Mucosa of rectum (tissue), 2 donors: ENCODE data around the gene CELSR2.

ENCODE experiments used
- H3K27ac ChIP-seq, 2 donors: one replicate each; pipeline ENCODE4 v1.7.0; 2013; ENCODE audit warnings: inconsistent platforms in 2 of 2, low read depth in 2 of 2, low read length in 2 of 2
- H3K27me3 ChIP-seq, 2 donors: one replicate each; pipeline ENCODE4 v1.7.0; 2013; ENCODE audit warnings: low read length in 2 of 2; ENCODE audit not compliant: control insufficient read depth in 2 of 2, insufficient read depth in 2 of 2
- H3K36me3 ChIP-seq, 2 donors: one replicate each; pipeline ENCODE4 v1.7.0; 2013; ENCODE audit warnings: low read length in 2 of 2; ENCODE audit not compliant: control insufficient read depth in 2 of 2, insufficient read depth in 2 of 2
- H3K4me1 ChIP-seq, 2 donors: one replicate each; pipeline ENCODE4 v1.7.0; 2013; ENCODE audit warnings: low read length in 2 of 2, mild to moderate bottlenecking in 1 of 2; ENCODE audit not compliant: control insufficient read depth in 2 of 2, insufficient read depth in 2 of 2
- H3K4me3 ChIP-seq, 2 donors: one replicate each; pipeline ENCODE4 v1.7.0; 2013; ENCODE audit warnings: low read length in 2 of 2
- H3K9ac ChIP-seq, 2 donors: one replicate each; pipeline ENCODE4 v1.7.0; 2013; ENCODE audit warnings: low read length in 2 of 2, low read depth in 1 of 2, mild to moderate bottlenecking in 1 of 2
- H3K9me3 ChIP-seq, 2 donors: one replicate each; pipeline ENCODE4 v1.7.0; 2013; ENCODE audit warnings: low read length in 2 of 2; ENCODE audit not compliant: control insufficient read depth in 2 of 2
- donor health status: healthy.
- donor health status: Normal muscosa, but diverticular disease.

The CELSR2 gene

DNA sequence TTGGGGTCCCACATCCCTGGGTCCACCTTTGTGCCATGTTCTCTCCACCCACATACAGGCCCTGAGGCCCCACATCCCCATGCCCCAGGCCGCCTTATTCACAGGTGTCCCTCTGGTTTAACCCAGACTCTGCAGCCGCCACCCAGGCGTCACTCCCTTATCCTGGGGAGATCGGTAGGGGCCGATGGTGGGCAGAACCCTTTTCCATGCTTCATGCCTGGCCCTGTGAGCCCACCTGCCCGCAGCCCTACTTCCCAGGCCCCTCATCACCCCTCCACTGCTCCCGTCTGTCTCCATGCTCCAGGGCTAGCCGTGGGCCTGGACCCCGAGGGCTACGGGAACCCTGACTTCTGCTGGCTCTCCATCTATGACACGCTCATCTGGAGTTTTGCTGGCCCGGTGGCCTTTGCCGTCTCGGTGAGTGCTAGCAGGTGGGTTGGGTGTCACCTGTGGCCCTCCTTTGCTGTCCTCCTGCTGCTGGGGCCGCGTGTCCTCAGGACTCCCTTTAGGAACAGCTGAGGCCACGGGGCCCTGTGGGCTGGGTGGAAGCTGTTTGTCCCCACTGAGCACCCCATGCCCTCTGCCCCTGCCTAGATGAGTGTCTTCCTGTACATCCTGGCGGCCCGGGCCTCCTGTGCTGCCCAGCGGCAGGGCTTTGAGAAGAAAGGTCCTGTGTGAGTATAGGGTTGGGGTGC, 21.4 kb downstream of the CELSR2 start:
- Histone ChIP-seq H3K27me3 (no peaks in the 10 kb centered on the region), H3K36me3 (no peaks in the 10 kb centered on the region), H3K9me3 (no peaks in the 10 kb centered on the region), H3K4me3 (no peak overlapping the region), H3K9ac (no peak overlapping the region), H3K4me1 (peaks cover 7 to 10% of the 10 kb centered on the region in 2 donors), H3K27ac (no peak overlapping the region)

DNA sequence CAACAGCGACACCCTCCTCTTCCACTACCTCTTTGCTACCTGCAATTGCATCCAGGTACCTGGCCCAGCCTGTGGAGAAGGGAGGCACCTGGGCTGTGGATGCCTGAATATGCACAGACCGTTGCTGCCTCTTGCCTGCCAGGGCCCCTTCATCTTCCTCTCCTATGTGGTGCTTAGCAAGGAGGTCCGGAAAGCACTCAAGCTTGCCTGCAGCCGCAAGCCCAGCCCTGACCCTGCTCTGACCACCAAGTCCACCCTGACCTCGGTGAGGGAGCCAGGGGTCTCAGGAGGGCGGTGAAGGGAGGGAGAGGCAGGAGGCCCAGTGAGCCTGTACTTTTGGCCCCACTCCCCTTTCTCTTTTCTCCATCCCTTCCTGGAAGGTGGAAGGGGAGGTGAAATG, 22.1 kb downstream of the CELSR2 start:
- peaks cover 7 to 10% of the 10 kb centered on the region in 2 donors for H3K4me1 ChIP-seq
- no peak overlapping the region for H3K4me3 ChIP-seq
- H3K9ac ChIP-seq: no peak overlapping the region
- H3K27me3 ChIP-seq: no peaks in the 10 kb centered on the region
- H3K9me3 ChIP-seq: no peaks in the 10 kb centered on the region
- no peak overlapping the region for H3K27ac ChIP-seq
- no peaks in the 10 kb centered on the region for H3K36me3 ChIP-seq

DNA sequence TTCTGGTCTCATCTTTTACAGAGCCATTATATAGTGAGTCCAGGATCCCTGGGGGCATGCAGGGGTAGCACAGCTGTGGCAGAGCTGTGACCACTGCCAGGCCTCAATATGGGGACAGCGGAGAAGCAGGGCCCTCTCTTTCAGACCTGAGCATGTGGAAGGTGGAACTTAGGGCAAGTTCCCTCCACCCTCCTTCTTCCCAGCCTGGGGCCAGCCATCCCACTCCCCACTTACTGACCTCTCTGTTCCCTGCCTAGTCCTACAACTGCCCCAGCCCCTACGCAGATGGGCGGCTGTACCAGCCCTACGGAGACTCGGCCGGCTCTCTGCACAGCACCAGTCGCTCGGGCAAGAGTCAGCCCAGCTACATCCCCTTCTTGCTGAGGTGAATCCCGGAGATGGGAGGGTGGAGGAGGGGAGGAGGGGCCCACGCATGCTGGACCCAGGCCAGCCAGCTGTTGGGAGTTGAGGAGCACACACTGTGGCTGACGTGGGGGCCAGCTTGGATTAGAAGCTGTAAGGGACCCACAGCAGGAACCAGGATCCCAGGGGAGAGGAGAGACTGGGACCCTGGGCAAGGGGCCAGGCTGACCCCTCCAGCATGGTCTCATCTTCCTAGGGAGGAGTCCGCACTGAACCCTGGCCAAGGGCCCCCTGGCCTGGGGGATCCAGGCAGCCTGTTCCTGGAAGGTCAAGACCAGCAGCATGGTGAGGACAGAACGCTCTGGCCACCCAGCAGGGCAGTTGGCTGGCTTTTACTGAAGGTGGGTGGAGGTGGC, 22.9 kb downstream of the CELSR2 start:
- Histone ChIP-seq H3K36me3 (no peaks in the 10 kb centered on the region), H3K9ac (no peak overlapping the region), H3K4me3 (no peak overlapping the region), H3K27me3 (no peaks in the 10 kb centered on the region), H3K4me1 (peaks cover 10 to 16% of the 10 kb centered on the region in 2 donors), H3K27ac (no peak overlapping the region), H3K9me3 (no peaks in the 10 kb centered on the region)

DNA sequence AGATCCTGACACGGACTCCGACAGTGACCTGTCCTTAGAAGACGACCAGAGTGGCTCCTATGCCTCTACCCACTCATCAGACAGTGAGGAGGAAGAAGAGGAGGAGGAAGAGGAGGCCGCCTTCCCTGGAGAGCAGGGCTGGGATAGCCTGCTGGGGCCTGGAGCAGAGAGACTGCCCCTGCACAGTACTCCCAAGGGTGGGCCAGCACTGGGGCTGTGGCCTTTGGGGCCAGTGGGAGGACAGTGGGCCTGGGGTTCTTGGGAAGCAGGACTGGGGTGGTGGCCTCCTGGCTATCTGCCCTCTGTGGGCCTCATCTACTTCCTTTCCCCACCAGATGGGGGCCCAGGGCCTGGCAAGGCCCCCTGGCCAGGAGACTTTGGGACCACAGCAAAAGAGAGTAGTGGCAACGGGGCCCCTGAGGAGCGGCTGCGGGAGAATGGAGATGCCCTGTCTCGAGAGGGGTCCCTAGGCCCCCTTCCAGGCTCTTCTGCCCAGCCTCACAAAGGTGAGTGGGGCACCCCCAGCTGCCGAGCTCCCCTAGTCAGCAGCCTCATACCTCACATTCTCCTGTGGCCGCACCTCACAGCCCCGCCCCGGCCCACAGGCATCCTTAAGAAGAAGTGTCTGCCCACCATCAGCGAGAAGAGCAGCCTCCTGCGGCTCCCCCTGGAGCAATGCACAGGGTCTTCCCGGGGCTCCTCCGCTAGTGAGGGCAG, 23.6 kb downstream of the CELSR2 start:
- Histone ChIP-seq H3K27ac (no peak overlapping the region), H3K4me3 (no peak overlapping the region), H3K9ac (no peak overlapping the region)

DNA sequence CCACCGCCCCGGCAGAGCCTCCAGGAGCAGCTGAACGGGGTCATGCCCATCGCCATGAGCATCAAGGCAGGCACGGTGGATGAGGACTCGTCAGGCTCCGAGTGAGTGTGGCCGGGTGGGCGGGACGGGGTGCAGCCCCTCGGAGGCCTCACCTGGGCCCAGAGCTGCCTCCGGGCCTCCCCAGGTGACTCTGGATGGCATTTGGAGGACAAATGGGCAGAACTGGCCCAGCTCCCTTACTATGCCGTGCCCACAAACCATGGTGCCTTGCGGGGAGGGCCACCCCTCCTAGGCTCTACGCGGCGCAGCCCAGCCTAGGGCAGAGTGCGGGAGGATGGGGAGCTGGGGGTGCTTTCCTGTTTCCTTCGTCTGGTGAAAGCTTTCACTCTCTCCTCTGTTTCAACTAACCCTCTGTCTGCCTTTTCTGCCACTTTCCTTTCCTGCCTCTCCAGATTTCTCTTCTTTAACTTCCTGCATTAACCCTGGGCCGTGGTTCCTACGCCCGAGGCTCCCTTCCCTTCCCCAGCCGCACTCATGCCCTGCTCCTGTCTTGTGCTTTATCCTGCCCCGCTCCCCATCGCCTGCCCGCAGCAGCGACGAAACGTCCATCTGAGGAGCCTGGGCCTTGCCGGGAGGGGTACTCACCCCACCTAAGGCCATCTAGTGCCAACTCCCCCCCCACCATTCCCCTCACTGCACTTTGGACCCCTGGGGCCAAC, 24.4 kb downstream of the CELSR2 start:
- Histone ChIP-seq H3K27ac (no peak overlapping the region), H3K4me3 (no peak overlapping the region), H3K36me3 (no peaks in the 10 kb centered on the region), H3K9me3 (no peaks in the 10 kb centered on the region), H3K9ac (no peak overlapping the region), H3K4me1 (peaks cover 19 to 24% of the 10 kb centered on the region in 2 donors), H3K27me3 (no peaks in the 10 kb centered on the region)

More for the DNA sequence above, 23.6 kb downstream of the CELSR2 start:
- H3K4me1 ChIP-seq: peaks cover 18 to 24% of the 10 kb centered on the region in 2 donors
- no peaks in the 10 kb centered on the region for H3K9me3 ChIP-seq
- H3K27me3 ChIP-seq: no peaks in the 10 kb centered on the region
- H3K36me3 ChIP-seq: no peaks in the 10 kb centered on the region

GRCh38 chr1:109274533-109275476, 25.5 kb downstream of the CELSR2 start:
- Histone ChIP-seq H3K4me3 (no peak overlapping the region), H3K36me3 (no peaks in the 10 kb centered on the region), H3K9ac (peak overlapping the region in 1 of 2 donors; percentile 54), H3K9me3 (no peaks in the 10 kb centered on the region), H3K4me1 (peaks cover 19 to 24% of the 10 kb centered on the region in 2 donors), H3K27ac (no peak overlapping the region), H3K27me3 (no peaks in the 10 kb centered on the region)

DNA sequence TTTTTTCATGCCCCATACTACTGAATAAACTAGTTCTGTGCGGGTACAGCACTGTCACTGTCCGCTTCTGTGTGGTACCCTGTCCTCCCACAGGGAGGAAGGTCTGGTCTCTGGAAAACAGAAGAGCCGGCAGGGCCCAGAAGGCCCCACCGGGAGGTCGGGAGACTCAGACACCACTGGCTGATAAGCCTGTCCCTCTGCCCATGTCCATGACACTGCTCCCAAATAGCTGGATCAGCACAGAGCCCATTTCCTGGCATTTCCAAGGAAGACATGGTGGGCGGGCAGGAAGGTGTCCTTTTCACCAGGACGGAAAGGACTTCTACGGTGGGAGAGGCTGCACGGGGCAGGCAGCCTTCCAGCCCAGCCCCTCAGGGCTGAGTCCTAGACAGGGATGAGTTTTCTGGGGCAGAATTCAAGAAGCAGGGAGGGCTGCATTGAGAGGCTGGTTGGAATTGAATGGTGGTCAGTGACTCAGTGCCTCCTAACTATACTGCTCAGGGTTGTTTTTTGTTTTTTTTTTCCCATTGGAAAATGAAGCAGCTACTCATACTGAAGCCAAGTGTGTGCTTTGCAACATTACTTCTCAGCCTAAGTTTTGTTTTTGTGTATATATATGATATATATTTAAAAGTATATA, 26.5 kb downstream of the CELSR2 start:
- H3K36me3 ChIP-seq: no peaks in the 10 kb centered on the region
- H3K27me3 ChIP-seq: no peaks in the 10 kb centered on the region
- no peak overlapping the region for H3K27ac ChIP-seq
- peaks cover 19 to 24% of the 10 kb centered on the region in 2 donors for H3K4me1 ChIP-seq
- no peak overlapping the region for H3K9ac ChIP-seq
- H3K4me3 ChIP-seq: no peak overlapping the region
- H3K9me3 ChIP-seq: no peaks in the 10 kb centered on the region

- Histone ChIP-seq H3K9me3 (no peaks in the 10 kb centered on the region), H3K27me3 (no peaks in the 10 kb centered on the region), H3K9ac (peak overlapping the region in 1 of 2 donors; percentile 52), H3K36me3 (no peaks in the 10 kb centered on the region), H3K4me3 (peak overlapping the region in 1 of 2 donors; percentile 20), H3K4me1 (peaks cover 26 to 29% of the 10 kb centered on the region in 2 donors), H3K27ac (peak overlapping the region; percentile 73 to 74)
Observed at GRCh38 chr1:109277434-109278204, 28.3 kb downstream of the CELSR2 start.
